GM23338 (cell line): ENCODE results near the gene UNC5A. TPM values are rescaled to one million over a fixed set of nuclear protein-coding genes. Genes with fewer than 3 reads are reported as not detected.

ENCODE experiments used
- ATAC-seq: fragments of 200-7000 bp; cut with Tn5 transposase; 3 replicates; pipeline ENCODE4 v1.9.1; 2020
- DNase-seq: peaks from one replicate; pipeline ENCODE4 v3.0.0-alpha.2; 2015; ENCODE audit warnings: low spot score
- H2AFZ ChIP-seq: fragments of 200-600 bp; sonication (generic); 2 replicates; pipeline ENCODE4 v1.8.0; 2016; ENCODE audit warnings: antibody characterized with exemption, mild to moderate bottlenecking, moderate library complexity
- H3F3A ChIP-seq: fragments of 200-600 bp; sonication (generic); replicated peaks from 2 replicates; pipeline ENCODE4 v1.8.0; 2017; ENCODE audit warnings: antibody characterized with exemption, mixed run types, low read depth
- H3K27ac ChIP-seq: fragments of 200-600 bp; sonication (generic); 2 replicates; pipeline ENCODE4 v1.6.1; 2016; ENCODE audit warnings: low read depth
- H3K27me3 ChIP-seq: fragments of 200-600 bp; sonication (generic); 2 replicates; pipeline ENCODE4 v1.8.0; 2016; ENCODE audit warnings: mild to moderate bottlenecking, mixed run types, moderate library complexity; ENCODE audit not compliant: insufficient read depth
- H3K36me3 ChIP-seq: fragments of 200-600 bp; sonication (generic); 2 replicates; pipeline ENCODE4 v1.8.0; 2016; ENCODE audit warnings: mild to moderate bottlenecking; ENCODE audit not compliant: insufficient read depth
- H3K4me1 ChIP-seq: fragments of 200-600 bp; sonication (generic); 2 replicates; pipeline ENCODE4 v1.8.0; 2016; ENCODE audit warnings: mild to moderate bottlenecking, moderate library complexity; ENCODE audit not compliant: insufficient read depth
- H3K4me2 ChIP-seq: fragments of 200-600 bp; sonication (generic); 2 replicates; pipeline ENCODE4 v1.7.1; 2017; ENCODE audit warnings: mixed run types
- H3K4me3 ChIP-seq: fragments of 200-600 bp; sonication (generic); 2 replicates; pipeline ENCODE4 v1.6.1; 2016; ENCODE audit warnings: mixed run types
- H3K79me2 ChIP-seq: fragments of 200-600 bp; sonication (generic); replicated peaks from 2 replicates; pipeline ENCODE4 v1.8.0; 2017; ENCODE audit warnings: mild to moderate bottlenecking; ENCODE audit not compliant: insufficient read depth
- H3K9me2 ChIP-seq: fragments of 200-600 bp; sonication (generic); 2 replicates; pipeline ENCODE4 v1.8.0; 2017; ENCODE audit not compliant: insufficient read depth
- H4K20me1 ChIP-seq: fragments of 200-600 bp; sonication (generic); replicated peaks from 2 replicates; pipeline ENCODE4 v1.8.0; 2017; ENCODE audit warnings: mild to moderate bottlenecking; ENCODE audit not compliant: insufficient read depth
- H3K27ac Mint-ChIP-seq: 2 replicates; pipeline ENCODE4 v1.8.0; 2020; ENCODE audit warnings: inconsistent platforms, mild to moderate bottlenecking, moderate library complexity, mixed read lengths
- H3K27me3 Mint-ChIP-seq: 3 replicates; pipeline ENCODE4 v1.8.0; 2022; ENCODE audit warnings: low read depth, mild to moderate bottlenecking, moderate library complexity, mixed read lengths, inconsistent platforms; ENCODE audit not compliant: insufficient read depth, poor library complexity
- H3K36me3 Mint-ChIP-seq: 3 replicates; pipeline ENCODE4 v1.8.0; 2021; ENCODE audit warnings: low read depth, mild to moderate bottlenecking, inconsistent platforms, moderate library complexity, mixed read lengths
- H3K4me1 Mint-ChIP-seq: 3 replicates; pipeline ENCODE4 v1.8.0; 2020; ENCODE audit warnings: mild to moderate bottlenecking, inconsistent platforms, mixed read lengths
- H3K4me3 Mint-ChIP-seq: 3 replicates; pipeline ENCODE4 v1.8.0; 2021; ENCODE audit warnings: moderate library complexity, mild to moderate bottlenecking, inconsistent platforms, mixed read lengths
- H3K9me3 Mint-ChIP-seq: 3 replicates; pipeline ENCODE4 v1.8.0; 2020; ENCODE audit warnings: moderate library complexity, mild to moderate bottlenecking, inconsistent platforms, mixed read lengths
- CREB1 ChIP-seq: fragments of 250-450 bp; sonication (Bioruptor Pico); IDR thresholded peaks from 2 replicates; pipeline ENCODE4 v1.5.0; 2020; ENCODE audit warnings: low read depth, mild to moderate bottlenecking, moderate library complexity
- EZH2 ChIP-seq: fragments of 200-600 bp; sonication (generic); IDR thresholded peaks from one replicate; pipeline ENCODE4 v1.8.0; 2017; ENCODE audit warnings: antibody characterized with exemption, mild to moderate bottlenecking, low read depth; ENCODE audit not compliant: unreplicated experiment
- EZH2phosphoT487 ChIP-seq: fragments of 200-600 bp; sonication (generic); IDR thresholded peaks from one replicate; pipeline ENCODE4 v1.8.1; 2018; ENCODE audit warnings: antibody characterized with exemption; ENCODE audit not compliant: unreplicated experiment
- JUNB ChIP-seq: IDR thresholded peaks from one replicate; pipeline ENCODE4 v1.6.1; 2016; ENCODE audit warnings: antibody characterized with exemption; ENCODE audit not compliant: unreplicated experiment
- NANOG ChIP-seq: IDR thresholded peaks from 2 replicates; pipeline ENCODE4 v1.6.1; 2016; ENCODE audit warnings: antibody characterized with exemption, borderline replicate concordance
- POLR2AphosphoS5 ChIP-seq: IDR thresholded peaks from 2 replicates; pipeline ENCODE4 v1.6.1; 2016; ENCODE audit warnings: antibody characterized with exemption, low read depth
- STAT1 ChIP-seq: IDR thresholded peaks from one replicate; pipeline ENCODE4 v1.6.1; 2016; ENCODE audit warnings: antibody characterized with exemption; ENCODE audit not compliant: unreplicated experiment
- ZNF114 ChIP-seq: fragments of 250-450 bp; sonication (Bioruptor Pico); IDR thresholded peaks from 2 replicates; pipeline ENCODE4 v1.5.0; 2020; ENCODE audit warnings: mild to moderate bottlenecking, moderate library complexity
- ZNF331 ChIP-seq: fragments of 250-450 bp; sonication (Bioruptor Pico); IDR thresholded peaks from 2 replicates; pipeline ENCODE4 v1.5.0; 2020; ENCODE audit warnings: low read depth, mild to moderate bottlenecking, moderate library complexity
- polyA plus RNA-seq: library from polyadenylated mRNA; unstranded; fragments of >200 nt; fragmentation: Nextera tagmentation; extraction: Ambion mirVana; gene quantifications from 2 replicates; pipeline ENCODE4 v1.2.1, GENCODE V29; 2016
- total RNA-seq: library from RNA; depleted of rRNA; stranded (reverse); fragments of >200 nt; shearing (Covaris generic); gene quantifications from 2 replicates; pipeline ENCODE4 v1.2.3, GENCODE V29; 2014
- TF ChIP-seq, protein P1 (sequence below), 2 experiments: fragments of 200-600 bp in 1 of 2; sonication (generic) in 1 of 2; conservative IDR thresholded peaks; 2 replicates each; pipeline versions ENCODE4 v1.5.1 to v1.6.1; 2016 to 2017; ENCODE audit warnings: antibody characterized with exemption in 2 of 2, low read depth in 2 of 2, mild to moderate bottlenecking in 2 of 2, moderate library complexity in 1 of 2
- TF ChIP-seq, protein P2 (sequence below): IDR thresholded peaks from one replicate; pipeline ENCODE4 v1.6.1; 2018; ENCODE audit warnings: antibody characterized with exemption; ENCODE audit not compliant: unreplicated experiment
- TF ChIP-seq, protein P3 (sequence below): fragments of 250-450 bp; sonication (Bioruptor Pico); IDR thresholded peaks from 2 replicates; pipeline ENCODE4 v1.5.0; 2020; ENCODE audit warnings: mild to moderate bottlenecking, moderate library complexity
- TF ChIP-seq, protein P4 (sequence below): IDR thresholded peaks from 2 replicates; pipeline ENCODE4 v1.6.1; 2016; ENCODE audit warnings: antibody characterized with exemption

Gene UNC5A
- total and polyA plus RNA-seq, 2 experiments from 2014 or later, result 0.92 to 3.9 TPM

DNA sequence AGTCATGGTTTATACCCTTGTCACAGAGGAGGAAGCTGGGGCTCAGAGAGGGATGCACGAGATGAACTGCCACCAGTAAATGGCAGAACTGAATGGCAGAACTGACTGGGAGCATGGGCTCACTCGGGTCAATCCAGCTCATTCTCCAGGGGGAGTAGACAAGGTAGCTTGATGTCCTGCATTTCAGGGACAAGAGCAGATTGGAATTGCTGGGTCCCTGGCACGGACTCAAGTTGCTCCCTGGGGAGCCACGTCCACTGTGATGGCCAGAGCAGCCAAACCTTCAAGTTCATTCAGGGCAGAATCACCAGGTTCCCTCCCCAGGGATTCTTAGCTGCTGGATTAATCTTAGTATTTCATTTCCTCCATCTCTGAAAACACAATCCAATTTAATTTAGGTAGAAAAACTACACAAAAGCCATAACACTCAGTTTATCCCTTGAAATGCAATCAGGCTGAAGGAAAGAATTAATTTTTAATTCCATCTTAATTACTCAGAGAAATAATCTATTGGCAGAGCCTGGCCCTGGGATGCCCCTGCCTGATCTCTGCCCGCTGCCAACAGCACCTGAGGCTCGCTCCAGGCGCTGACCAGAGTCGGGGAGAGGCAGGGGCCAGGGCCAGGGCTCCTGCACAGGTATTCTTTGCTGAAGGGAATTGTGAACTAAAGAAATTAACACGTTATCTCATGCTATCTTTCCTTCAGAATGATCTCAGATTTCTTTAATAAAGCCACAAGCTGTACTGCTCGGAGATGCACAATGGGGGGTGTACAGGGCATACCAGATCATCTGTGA lies 42.0 kb upstream of the UNC5A start:
- Histone ChIP-seq H3K4me1 (no peaks in the 10 kb centered on the region), H3F3A (no peaks in the 10 kb centered on the region), H3K4me2 (no peak overlapping the region), H3K36me3 (no peaks in the 10 kb centered on the region), H3K9me2 (no peaks in the 10 kb centered on the region; the same call in 1 of the 2 replicates), H2AFZ (no peak overlapping the region), H3K79me2 (no peaks in the 10 kb centered on the region), H4K20me1 (no peaks in the 10 kb centered on the region), H3K27me3 (no peaks in the 10 kb centered on the region), H3K4me3 (no peak overlapping the region), H3K27ac (no peak overlapping the region)
- Mint-ChIP-seq H3K36me3 (no peaks in the 10 kb centered on the region; the same call in 2 of the 3 replicates), H3K4me3 (no peak overlapping the region), H3K27me3 (peaks cover 1% of the 10 kb centered on the region), H3K27ac (no peak overlapping the region), H3K4me1 (0 out of 3 replicates have a peak, but pooled peaks cover 2% of the 10 kb centered on the region), H3K9me3 (peaks cover 13% of the 10 kb centered on the region; the same call in 2 of the 3 replicates)
- no peak for DNase-seq
- TF ChIP-seq NANOG (no peak), STAT1 (no peak), ZNF331 (CRISPR knock-in tag) (no peak), POLR2AphosphoS5 (no peak), CREB1 (CRISPR knock-in tag) (no peak), EZH2 (no peak), ZNF114 (no peak), JUNB (no peak), EZH2phosphoT487 (no peak)
- TF ChIP-seq, protein P1, sequence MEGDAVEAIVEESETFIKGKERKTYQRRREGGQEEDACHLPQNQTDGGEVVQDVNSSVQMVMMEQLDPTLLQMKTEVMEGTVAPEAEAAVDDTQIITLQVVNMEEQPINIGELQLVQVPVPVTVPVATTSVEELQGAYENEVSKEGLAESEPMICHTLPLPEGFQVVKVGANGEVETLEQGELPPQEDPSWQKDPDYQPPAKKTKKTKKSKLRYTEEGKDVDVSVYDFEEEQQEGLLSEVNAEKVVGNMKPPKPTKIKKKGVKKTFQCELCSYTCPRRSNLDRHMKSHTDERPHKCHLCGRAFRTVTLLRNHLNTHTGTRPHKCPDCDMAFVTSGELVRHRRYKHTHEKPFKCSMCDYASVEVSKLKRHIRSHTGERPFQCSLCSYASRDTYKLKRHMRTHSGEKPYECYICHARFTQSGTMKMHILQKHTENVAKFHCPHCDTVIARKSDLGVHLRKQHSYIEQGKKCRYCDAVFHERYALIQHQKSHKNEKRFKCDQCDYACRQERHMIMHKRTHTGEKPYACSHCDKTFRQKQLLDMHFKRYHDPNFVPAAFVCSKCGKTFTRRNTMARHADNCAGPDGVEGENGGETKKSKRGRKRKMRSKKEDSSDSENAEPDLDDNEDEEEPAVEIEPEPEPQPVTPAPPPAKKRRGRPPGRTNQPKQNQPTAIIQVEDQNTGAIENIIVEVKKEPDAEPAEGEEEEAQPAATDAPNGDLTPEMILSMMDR (conservative IDR thresholded peaks at IDR 0.05; ENCODE audit: low read depth in 2 of 2), result no peak
- TF ChIP-seq, protein P2, sequence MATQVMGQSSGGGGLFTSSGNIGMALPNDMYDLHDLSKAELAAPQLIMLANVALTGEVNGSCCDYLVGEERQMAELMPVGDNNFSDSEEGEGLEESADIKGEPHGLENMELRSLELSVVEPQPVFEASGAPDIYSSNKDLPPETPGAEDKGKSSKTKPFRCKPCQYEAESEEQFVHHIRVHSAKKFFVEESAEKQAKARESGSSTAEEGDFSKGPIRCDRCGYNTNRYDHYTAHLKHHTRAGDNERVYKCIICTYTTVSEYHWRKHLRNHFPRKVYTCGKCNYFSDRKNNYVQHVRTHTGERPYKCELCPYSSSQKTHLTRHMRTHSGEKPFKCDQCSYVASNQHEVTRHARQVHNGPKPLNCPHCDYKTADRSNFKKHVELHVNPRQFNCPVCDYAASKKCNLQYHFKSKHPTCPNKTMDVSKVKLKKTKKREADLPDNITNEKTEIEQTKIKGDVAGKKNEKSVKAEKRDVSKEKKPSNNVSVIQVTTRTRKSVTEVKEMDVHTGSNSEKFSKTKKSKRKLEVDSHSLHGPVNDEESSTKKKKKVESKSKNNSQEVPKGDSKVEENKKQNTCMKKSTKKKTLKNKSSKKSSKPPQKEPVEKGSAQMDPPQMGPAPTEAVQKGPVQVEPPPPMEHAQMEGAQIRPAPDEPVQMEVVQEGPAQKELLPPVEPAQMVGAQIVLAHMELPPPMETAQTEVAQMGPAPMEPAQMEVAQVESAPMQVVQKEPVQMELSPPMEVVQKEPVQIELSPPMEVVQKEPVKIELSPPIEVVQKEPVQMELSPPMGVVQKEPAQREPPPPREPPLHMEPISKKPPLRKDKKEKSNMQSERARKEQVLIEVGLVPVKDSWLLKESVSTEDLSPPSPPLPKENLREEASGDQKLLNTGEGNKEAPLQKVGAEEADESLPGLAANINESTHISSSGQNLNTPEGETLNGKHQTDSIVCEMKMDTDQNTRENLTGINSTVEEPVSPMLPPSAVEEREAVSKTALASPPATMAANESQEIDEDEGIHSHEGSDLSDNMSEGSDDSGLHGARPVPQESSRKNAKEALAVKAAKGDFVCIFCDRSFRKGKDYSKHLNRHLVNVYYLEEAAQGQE, result no peak
- TF ChIP-seq, protein P3, sequence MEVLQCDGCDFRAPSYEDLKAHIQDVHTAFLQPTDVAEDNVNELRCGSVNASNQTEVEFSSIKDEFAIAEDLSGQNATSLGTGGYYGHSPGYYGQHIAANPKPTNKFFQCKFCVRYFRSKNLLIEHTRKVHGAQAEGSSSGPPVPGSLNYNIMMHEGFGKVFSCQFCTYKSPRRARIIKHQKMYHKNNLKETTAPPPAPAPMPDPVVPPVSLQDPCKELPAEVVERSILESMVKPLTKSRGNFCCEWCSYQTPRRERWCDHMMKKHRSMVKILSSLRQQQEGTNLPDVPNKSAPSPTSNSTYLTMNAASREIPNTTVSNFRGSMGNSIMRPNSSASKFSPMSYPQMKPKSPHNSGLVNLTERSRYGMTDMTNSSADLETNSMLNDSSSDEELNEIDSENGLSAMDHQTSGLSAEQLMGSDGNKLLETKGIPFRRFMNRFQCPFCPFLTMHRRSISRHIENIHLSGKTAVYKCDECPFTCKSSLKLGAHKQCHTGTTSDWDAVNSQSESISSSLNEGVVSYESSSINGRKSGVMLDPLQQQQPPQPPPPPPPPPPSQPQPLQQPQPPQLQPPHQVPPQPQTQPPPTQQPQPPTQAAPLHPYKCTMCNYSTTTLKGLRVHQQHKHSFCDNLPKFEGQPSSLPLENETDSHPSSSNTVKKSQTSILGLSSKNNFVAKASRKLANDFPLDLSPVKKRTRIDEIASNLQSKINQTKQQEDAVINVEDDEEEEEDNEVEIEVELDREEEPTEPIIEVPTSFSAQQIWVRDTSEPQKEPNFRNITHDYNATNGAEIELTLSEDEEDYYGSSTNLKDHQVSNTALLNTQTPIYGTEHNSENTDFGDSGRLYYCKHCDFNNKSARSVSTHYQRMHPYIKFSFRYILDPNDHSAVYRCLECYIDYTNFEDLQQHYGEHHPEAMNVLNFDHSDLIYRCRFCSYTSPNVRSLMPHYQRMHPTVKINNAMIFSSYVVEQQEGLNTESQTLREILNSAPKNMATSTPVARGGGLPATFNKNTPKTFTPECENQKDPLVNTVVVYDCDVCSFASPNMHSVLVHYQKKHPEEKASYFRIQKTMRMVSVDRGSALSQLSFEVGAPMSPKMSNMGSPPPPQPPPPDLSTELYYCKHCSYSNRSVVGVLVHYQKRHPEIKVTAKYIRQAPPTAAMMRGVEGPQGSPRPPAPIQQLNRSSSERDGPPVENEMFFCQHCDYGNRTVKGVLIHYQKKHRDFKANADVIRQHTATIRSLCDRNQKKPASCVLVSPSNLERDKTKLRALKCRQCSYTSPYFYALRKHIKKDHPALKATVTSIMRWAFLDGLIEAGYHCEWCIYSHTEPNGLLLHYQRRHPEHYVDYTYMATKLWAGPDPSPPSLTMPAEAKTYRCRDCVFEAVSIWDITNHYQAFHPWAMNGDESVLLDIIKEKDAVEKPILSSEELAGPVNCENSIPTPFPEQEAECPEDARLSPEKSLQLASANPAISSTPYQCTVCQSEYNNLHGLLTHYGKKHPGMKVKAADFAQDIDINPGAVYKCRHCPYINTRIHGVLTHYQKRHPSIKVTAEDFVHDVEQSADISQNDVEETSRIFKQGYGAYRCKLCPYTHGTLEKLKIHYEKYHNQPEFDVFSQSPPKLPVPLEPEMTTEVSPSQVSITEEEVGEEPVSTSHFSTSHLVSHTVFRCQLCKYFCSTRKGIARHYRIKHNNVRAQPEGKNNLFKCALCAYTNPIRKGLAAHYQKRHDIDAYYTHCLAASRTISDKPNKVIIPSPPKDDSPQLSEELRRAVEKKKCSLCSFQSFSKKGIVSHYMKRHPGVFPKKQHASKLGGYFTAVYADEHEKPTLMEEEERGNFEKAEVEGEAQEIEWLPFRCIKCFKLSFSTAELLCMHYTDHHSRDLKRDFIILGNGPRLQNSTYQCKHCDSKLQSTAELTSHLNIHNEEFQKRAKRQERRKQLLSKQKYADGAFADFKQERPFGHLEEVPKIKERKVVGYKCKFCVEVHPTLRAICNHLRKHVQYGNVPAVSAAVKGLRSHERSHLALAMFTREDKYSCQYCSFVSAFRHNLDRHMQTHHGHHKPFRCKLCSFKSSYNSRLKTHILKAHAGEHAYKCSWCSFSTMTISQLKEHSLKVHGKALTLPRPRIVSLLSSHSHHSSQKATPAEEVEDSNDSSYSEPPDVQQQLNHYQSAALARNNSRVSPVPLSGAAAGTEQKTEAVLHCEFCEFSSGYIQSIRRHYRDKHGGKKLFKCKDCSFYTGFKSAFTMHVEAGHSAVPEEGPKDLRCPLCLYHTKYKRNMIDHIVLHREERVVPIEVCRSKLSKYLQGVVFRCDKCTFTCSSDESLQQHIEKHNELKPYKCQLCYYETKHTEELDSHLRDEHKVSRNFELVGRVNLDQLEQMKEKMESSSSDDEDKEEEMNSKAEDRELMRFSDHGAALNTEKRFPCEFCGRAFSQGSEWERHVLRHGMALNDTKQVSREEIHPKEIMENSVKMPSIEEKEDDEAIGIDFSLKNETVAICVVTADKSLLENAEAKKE (CRISPR knock-in tag), result no peak
- TF ChIP-seq, protein P4, sequence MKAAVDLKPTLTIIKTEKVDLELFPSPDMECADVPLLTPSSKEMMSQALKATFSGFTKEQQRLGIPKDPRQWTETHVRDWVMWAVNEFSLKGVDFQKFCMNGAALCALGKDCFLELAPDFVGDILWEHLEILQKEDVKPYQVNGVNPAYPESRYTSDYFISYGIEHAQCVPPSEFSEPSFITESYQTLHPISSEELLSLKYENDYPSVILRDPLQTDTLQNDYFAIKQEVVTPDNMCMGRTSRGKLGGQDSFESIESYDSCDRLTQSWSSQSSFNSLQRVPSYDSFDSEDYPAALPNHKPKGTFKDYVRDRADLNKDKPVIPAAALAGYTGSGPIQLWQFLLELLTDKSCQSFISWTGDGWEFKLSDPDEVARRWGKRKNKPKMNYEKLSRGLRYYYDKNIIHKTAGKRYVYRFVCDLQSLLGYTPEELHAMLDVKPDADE, result no peak
- no peak for ATAC-seq
